Astrocyte (in vitro differentiated cells and primary cell): Measurements from ENCODE around the gene ST14.

Experiments
- CTCF ChIP-seq: IDR thresholded peaks from 2 replicates; pipeline ENCODE4 v1.5.1; 2011; ENCODE audit warnings: low read depth, mild to moderate bottlenecking, inconsistent platforms, low read length, moderate library complexity; ENCODE audit not compliant: insufficient read depth
- EZH2 ChIP-seq: IDR thresholded peaks from 2 replicates; pipeline ENCODE4 v1.6.1; 2012; ENCODE audit warnings: mild to moderate bottlenecking, low read length, inconsistent platforms; ENCODE audit not compliant: insufficient read depth

- TF ChIP-seq CTCF (no peak), EZH2 (no peak)
These were observed 18.2 kb downstream of the ST14 start for GRCh38 chr11:130177782-130178181.
